Inflammatory macrophage (primary cell): Measurements from ENCODE around the gene ODC1.
"Not testable (repeated sequence)": the region's sequence is repeated elsewhere in the genome, so short reads cannot be mapped to it uniquely, and the experiment has no call there.

ENCODE experiments used
- DNase-seq, 2 donors: peaks; one replicate each; pipeline ENCODE4 v3.0.0-alpha.2; 2020 to 2022
- total RNA-seq, 18 experiments: gene quantifications; one replicate each; lab custom pipeline; 2026; ENCODE audit warnings: mixed read lengths in 6 of 18, inconsistent platforms in 2 of 18; lab: John Stamatoyannopoulos, UW

The ODC1 gene
- total RNA-seq = 28.0 to 133 (median 87.1) reads per million in 18 experiments

- peak; percentile 87 to 91 for DNase-seq
These were observed at the start of gene ODC1 for GRCh38 chr2:10447895-10448575. ODC1 (minus strand) TSS chr2:10448327; CDS start chr2:10445032, 3,295 bp downstream.

DNA sequence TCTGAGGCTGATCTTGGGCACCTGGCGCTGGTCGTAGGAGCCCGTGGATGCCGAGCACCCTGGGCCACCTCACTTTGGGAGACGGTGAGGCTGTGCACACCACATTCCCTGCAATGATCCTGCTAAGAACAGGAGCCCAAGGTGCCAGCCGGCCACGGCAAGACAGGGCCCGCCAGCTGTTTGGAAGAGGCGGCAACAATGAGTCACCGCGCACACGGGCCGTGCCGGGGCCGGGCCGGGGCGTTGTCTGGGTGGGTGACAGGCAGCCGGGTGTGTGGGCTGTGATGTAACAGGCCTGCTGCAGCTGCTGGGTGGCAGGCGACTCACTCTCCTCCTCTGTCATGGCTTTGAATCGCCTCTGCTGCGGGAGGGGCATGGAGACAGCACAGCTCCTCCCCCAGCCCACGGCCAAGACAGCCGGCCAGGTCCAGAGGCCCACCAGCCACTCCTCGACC lies 49.7 kb upstream of the ODC1 start:
- DNase-seq = peak; percentile 27 to 33

DNA sequence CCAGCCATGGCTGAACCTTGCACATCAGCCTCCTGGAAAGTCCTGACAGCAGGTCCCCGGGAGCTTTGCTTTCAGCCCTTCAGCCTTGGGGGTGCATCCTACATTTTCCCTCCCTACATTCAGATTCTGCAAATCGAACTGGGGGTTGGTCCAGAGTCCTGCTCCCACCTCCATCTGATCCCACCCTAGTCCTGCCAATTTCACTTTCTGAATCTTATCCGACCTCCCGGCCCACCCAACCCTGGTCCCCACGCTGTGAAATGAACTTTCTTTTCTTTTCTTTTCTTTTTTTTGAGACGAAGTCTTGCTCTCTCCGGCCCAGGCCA lies 47.8 kb upstream of the ODC1 start:
- no peak for DNase-seq

DNA sequence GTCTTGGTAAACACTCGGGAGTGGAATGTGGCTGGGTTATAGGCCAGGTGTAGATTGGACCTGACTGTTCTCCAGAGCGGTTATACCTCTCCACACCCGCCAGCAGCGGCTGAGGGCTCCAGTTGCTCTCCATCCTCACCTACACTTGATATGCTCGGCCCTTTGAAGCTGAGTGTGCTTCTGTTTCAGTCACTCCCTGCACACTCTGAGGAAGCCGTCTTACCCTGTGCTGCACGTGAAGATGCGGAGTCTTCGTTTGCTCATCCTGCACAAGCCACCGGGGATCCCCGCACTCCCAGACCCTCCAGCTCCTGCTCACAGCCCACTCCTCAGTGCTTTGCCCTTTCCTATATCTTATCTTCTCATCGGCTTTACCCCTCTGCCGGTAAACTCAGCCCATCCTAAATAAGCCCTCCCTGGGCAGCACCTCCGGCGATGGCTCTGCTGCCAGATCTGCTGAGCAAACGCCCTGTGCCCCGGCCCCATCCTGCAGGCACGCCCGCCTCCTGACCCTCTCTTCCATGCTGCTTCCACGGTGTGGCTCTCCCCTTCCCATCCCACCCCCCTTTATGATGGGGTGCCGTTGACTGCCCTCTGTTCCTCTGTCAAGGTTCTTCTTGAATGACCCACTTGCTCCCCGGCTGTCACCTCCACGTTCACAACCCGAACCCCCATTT lies 47.3 kb upstream of the ODC1 start:
- DNase-seq = no peak

DNA sequence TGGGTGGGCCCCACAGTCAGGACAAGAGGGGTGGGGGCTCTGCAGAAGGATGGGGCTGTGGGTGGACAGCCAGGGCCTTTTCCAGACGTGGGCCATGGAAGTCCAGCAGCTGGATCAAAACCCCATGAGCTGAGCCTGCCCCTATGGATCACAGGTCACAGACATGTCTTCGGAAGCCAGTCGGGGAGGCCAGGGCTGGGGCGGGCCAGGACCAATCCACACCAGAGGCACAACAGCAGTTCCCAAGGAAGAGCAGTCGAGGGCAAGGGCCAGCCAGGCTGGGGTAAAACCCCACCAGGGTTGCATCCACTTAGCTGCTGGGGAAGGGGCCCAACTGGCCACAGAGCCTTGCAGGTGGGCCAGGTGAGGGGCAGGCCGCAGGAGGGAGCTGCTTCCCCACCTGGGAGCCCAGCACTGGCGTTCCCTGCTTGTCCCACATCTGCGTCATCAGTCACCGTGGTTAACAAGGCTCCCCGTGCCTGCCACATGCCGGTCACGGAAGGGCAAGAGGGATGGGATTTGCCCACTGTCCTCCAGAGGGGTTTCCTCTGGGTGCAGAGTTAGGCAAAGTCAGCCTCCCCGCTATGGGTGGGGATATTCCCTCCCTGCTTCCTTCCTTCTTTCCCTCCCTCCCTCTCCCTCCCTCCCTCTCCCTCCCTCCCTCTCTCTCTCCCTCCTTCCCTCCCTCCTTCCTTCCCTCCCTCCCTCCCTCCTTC lies 46.4 kb upstream of the ODC1 start:
- no peak for DNase-seq

- DNase-seq = peak in 1 of 2 donors; percentile 7
These were observed 45.6 kb upstream of the ODC1 start for GRCh38 chr2:10493634-10494281.

- DNase-seq = no peak
These were observed 45.0 kb upstream of the ODC1 start for GRCh38 chr2:10493075-10493633.

DNA sequence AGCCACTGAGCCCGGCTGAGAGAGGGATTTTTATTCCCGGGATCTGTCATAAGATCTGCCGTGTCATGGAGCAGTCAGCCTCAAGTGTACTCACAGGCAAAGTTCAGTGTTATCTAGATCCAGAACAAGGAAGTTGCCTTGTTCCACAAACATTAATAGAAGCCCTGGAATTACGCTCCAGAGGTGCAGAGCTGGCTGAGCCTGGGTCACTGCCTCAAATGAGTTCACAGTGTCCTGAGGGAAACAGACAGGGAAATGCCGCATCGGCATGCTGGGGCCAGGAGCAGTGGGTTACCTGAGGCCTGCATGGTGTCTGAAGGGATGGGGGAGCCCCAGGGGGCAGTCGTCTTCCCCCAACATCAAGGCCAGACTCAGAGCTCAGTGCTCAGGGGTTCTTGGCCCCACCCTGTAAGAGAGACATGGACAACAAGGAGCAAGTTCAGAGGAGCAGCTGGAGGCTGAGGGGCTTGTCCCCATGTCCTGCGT lies 42.7 kb upstream of the ODC1 start:
- DNase-seq = no peak

DNA sequence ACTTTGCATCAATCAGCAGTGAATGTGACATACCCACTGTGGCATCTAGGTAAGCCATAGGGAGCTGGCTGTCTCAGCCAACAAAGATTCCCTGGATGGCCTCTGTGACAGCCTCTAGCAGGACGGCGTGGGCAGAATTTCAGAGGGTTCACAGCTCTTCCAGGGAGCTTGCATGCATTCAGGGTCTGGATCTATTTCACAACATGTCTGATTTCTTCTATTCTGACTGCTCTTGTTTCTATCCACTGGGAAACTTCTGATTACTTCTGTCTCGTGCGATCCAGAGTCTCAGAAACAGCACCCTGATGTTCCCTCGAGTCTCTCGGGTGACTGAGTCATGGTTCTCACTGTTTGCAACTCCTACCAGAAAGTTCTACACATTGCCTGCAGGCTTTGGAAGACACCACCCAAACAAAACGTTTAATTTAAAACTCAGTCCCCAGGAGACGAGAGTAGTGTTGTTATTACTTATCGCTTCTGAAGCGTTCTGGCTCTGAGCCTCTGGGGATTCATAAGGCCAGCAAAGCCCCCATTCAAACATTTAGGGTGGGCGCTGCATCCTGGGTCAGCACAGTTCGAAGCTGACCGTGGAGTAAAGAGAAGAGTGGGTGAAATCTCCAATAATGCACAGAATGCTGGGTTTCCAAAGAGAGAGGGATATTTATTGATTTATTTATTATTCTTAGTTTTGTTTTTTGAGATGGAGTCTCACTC lies 41.9 kb upstream of the ODC1 start:
- DNase-seq = no peak

DNA sequence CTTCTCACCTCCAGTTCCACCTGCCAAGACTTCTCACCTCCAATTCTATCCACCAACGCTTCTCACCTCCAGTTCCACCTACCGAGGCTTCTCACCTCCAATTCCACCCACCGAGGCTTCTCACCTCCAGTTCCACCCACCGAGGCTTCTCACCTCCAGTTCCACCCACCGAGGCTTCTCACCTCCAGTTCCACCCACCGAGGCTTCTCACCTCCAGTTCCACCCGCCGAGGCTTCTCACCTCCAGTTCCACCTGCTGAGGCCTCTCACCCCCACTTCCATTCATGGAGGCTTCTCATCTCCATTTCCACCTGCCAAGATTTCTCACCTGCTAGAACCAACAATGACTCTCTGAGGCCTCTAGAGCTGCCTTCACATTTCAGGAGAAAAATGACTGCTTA lies 40.0 kb upstream of the ODC1 start:
- not testable (repeated sequence) for DNase-seq

GRCh38 chr2:10487741-10488104 lies 39.6 kb upstream of the ODC1 start:
- not testable (repeated sequence) for DNase-seq

- DNase-seq = no peak
These were observed 39.1 kb upstream of the ODC1 start for GRCh38 chr2:10487081-10487740.

DNA sequence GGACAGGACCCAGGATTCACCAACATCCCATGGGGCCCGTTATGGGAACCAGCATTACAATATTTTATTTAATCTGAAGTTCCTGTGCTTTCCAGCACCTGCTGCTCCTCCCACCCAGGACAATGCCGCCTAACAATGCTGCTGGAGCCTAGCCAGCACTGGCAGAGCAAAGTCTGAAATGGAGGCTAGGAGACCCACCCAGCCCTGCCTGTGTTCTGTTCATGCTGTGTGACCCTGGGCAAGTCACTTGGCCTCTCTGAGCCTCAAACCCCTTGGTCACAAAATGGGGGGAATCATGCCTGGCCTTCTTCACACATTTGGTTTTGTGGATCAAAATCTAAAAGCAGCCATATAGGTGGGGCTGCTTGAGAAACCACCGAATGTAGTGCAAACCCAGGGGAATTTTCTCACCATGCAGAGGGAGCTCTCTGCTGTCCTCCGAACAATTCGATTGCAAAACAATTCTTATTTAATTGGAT lies 38.5 kb upstream of the ODC1 start:
- no peak for DNase-seq

DNA sequence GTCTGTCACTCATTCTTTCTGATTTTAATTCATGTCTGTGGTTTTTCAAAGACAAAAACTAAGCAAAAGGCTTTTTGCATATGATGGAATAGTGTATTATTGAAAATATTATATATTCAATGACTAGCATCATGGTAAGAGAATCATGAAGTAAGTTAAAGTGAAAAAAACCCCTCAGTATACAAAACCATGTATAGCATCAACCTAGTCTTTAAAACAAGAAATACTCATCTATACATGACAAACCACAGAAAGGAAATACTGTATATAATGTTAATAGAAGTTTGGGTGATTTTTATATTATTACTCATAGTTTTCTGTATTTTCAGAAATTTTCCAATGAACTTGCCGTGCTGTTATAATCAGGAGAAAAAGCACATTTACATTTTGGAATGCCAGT lies 38.0 kb upstream of the ODC1 start:
- no peak for DNase-seq

- no peak for DNase-seq
These were observed 34.8 kb upstream of the ODC1 start for GRCh38 chr2:10482913-10483312.

DNA sequence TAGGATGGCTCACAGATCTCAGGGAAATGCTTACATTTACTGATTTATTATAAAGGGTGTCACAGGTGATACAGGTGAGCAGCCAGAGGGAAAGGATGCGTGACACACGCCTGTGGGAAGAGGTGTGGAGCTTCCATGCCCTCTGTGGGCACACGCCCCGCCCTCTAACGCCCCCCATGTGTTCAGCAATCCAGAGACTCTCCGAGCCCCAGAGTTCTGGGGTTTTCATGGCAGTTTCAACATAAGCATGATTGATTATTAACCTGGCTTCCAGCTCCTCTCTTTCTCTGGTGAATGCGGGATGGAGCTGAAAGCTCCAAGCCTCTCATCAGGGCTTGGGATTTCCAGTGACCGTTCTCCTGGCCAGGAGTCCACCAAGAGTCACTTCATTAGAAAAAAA lies 34.3 kb upstream of the ODC1 start:
- DNase-seq = no peak

DNA sequence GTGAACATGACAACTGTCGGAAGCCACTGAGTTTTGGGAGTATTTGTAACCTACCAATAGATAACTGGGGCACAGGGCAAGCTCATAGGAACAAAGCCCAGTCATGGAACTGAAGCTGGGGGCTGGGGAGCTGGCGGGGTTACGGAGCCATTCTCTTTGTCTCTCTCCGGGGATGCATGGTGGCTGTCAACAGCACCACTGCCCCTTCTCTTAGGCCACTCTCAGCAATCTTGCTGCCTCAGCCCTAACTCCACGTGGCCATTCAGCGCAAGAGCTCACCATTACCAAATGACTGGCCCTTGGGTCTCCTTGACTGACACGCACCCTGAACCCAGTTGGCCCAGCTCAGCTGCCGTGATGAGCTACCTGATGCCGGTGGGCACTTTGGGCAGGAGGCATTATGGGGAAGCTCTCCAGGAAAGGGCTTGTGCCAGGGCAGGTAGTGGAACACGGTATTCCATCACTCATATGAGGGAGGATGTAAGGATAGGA lies 33.6 kb upstream of the ODC1 start:
- no peak for DNase-seq

DNA sequence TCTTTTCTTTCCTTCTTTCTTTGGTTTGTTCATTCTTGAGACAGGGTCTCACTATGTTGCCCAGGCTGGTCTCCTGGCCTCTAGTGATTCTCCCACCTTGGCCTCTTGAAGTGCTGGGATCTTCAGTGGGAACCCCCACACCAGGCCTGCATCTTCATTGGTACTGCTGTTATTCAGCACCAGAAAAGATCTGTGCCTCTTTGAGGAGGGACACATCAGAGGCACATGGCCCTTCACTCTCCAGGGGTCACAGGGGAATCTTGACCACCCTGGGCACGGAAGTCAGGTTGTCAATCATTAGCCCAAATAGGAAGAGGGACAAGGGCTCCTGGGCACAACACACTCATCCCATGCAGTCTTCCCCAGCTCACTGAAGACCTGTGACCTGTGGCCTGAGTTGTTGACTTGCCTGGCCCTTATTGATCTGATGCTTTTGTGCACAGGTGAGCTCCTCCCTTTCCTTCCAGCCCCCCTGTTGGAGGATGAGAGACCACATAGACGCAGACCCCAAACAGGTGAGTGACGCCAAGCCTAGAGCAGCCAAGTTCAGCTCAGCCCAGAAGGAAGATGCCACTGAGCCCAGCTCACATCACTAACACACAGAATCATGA lies 33.0 kb upstream of the ODC1 start:
- DNase-seq = no peak

GRCh38 chr2:10480359-10480949 lies 32.3 kb upstream of the ODC1 start:
- DNase-seq = no peak

- no peak for DNase-seq
These were observed 30.8 kb upstream of the ODC1 start for GRCh38 chr2:10478916-10479315.

- DNase-seq = no peak
These were observed 30.1 kb upstream of the ODC1 start for GRCh38 chr2:10478298-10478625.
